H9 (cell line): ENCODE results near the gene CGB5. TPM values are rescaled to one million over a fixed set of nuclear protein-coding genes. Genes with fewer than 3 reads are reported as not detected.

Source experiments
- DNase-seq: peaks from one replicate; pipeline ENCODE4 v3.0.0-alpha.2; 2017
- H2AFZ ChIP-seq: one replicate; pipeline ENCODE4 v1.6.1; 2013; ENCODE audit warnings: mild to moderate bottlenecking, low read length, control low read depth, moderate library complexity
- H2AK5ac ChIP-seq: 2 replicates; pipeline ENCODE4 v1.6.1; 2013; ENCODE audit warnings: low read length, control low read depth, mixed read lengths; ENCODE audit not compliant: insufficient read length
- H2BK120ac ChIP-seq: one replicate; pipeline ENCODE4 v1.6.1; 2013; ENCODE audit warnings: low read depth, mild to moderate bottlenecking, low read length, control low read depth, inconsistent platforms; ENCODE audit not compliant: poor library complexity, severe bottlenecking
- H2BK12ac ChIP-seq: 2 replicates; pipeline ENCODE4 v1.6.1; 2013; ENCODE audit warnings: low read length, control low read depth, mixed read lengths, low read depth; ENCODE audit not compliant: insufficient read length
- H2BK15ac ChIP-seq: 2 replicates; pipeline ENCODE4 v1.6.1; 2013; ENCODE audit warnings: low read depth, low read length, control low read depth
- H2BK20ac ChIP-seq: one replicate; pipeline ENCODE4 v1.6.1; 2013; ENCODE audit warnings: low read depth, mild to moderate bottlenecking, low read length, control low read depth, inconsistent platforms; ENCODE audit not compliant: poor library complexity, severe bottlenecking
- H2BK5ac ChIP-seq: 2 replicates; pipeline ENCODE4 v1.6.1; 2013; ENCODE audit warnings: low read length, control low read depth, mixed read lengths; ENCODE audit not compliant: insufficient read length
- H3K14ac ChIP-seq: 2 replicates; pipeline ENCODE4 v1.6.1; 2013; ENCODE audit warnings: low read length, control low read depth; ENCODE audit not compliant: insufficient read depth
- H3K18ac ChIP-seq: 2 replicates; pipeline ENCODE4 v1.6.1; 2013; ENCODE audit warnings: low read depth, mild to moderate bottlenecking, mixed read lengths, low read length, control low read depth; ENCODE audit not compliant: insufficient read length
- H3K23ac ChIP-seq: 2 replicates; pipeline ENCODE4 v1.6.1; 2013; ENCODE audit warnings: low read length, control low read depth, mixed read lengths, low read depth; ENCODE audit not compliant: insufficient read length
- H3K23me2 ChIP-seq: 2 replicates; pipeline ENCODE4 v1.6.1; 2013; ENCODE audit warnings: low read depth, mild to moderate bottlenecking, mixed read lengths, low read length, control low read depth; ENCODE audit not compliant: insufficient read length, poor library complexity, severe bottlenecking
- H3K27ac ChIP-seq: 2 replicates; pipeline ENCODE4 v1.5.1; 2013; ENCODE audit warnings: low read length, control low read depth, mixed read lengths, low read depth; ENCODE audit not compliant: insufficient read length
- H3K27me3 ChIP-seq: 2 replicates; pipeline ENCODE4 v1.6.1; 2013; ENCODE audit warnings: low read length, control low read depth, inconsistent platforms; ENCODE audit not compliant: insufficient read depth
- H3K4ac ChIP-seq: 2 replicates; pipeline ENCODE4 v1.6.1; 2013; ENCODE audit warnings: low read depth, mild to moderate bottlenecking, control low read depth, inconsistent platforms, low read length, moderate library complexity
- H3K4me1 ChIP-seq: 2 replicates; pipeline ENCODE4 v1.6.1; 2013; ENCODE audit warnings: low read length, control low read depth, inconsistent platforms; ENCODE audit not compliant: insufficient read depth
- H3K4me2 ChIP-seq: 2 replicates; pipeline ENCODE4 v1.6.1; 2013; ENCODE audit warnings: low read length, control low read depth, mixed read lengths; ENCODE audit not compliant: insufficient read length, insufficient read depth
- H3K56ac ChIP-seq: 2 replicates; pipeline ENCODE4 v1.6.1; 2013; ENCODE audit warnings: low read depth, mild to moderate bottlenecking, mixed read lengths, low read length, control low read depth; ENCODE audit not compliant: insufficient read length
- H3K79me1 ChIP-seq: 2 replicates; pipeline ENCODE4 v1.6.1; 2013; ENCODE audit warnings: low read depth, mild to moderate bottlenecking, moderate library complexity, low read length, control low read depth, inconsistent platforms; ENCODE audit not compliant: insufficient read depth, poor library complexity, severe bottlenecking
- H3K79me2 ChIP-seq: 2 replicates; pipeline ENCODE4 v1.6.1; 2013; ENCODE audit warnings: low read length, control low read depth, inconsistent platforms; ENCODE audit not compliant: insufficient read depth
- H3K9ac ChIP-seq: 2 replicates; pipeline ENCODE4 v1.6.1; 2013; ENCODE audit warnings: low read length, control low read depth, mixed read lengths; ENCODE audit not compliant: insufficient read length; ENCODE audit errors: extremely low read depth
- H3K9me3 ChIP-seq: one replicate; pipeline ENCODE4 v1.6.1; 2013; ENCODE audit warnings: low read depth, low read length, inconsistent platforms; ENCODE audit not compliant: control insufficient read depth
- H3T11ph ChIP-seq: one replicate; pipeline ENCODE4 v1.6.1; 2013; ENCODE audit warnings: mild to moderate bottlenecking, low read length, control low read depth, inconsistent platforms
- H4K20me1 ChIP-seq: one replicate; pipeline ENCODE4 v1.6.1; 2013; ENCODE audit not compliant: control insufficient read depth, insufficient read length, insufficient read depth
- H4K5ac ChIP-seq: 2 replicates; pipeline ENCODE4 v1.6.1; 2013; ENCODE audit warnings: low read depth, mild to moderate bottlenecking, mixed read lengths, low read length, control low read depth; ENCODE audit not compliant: insufficient read length
- H4K8ac ChIP-seq: replicated peaks from 2 replicates; pipeline ENCODE4 v1.6.1; 2013; ENCODE audit warnings: low read length, control low read depth, mixed read lengths, low read depth; ENCODE audit not compliant: insufficient read length
- H4K91ac ChIP-seq: 2 replicates; pipeline ENCODE4 v1.6.1; 2013; ENCODE audit warnings: low read depth, mild to moderate bottlenecking, moderate library complexity, mixed read lengths, low read length, control low read depth; ENCODE audit not compliant: insufficient read length
- H3K27ac Mint-ChIP-seq, 3 experiments: 2 replicates in 2 of 3; 3 replicates in 1 of 3; pipeline ENCODE4 v1.8.0; 2020 to 2021; ENCODE audit warnings: mixed read lengths in 3 of 3, mild to moderate bottlenecking in 1 of 3, moderate library complexity in 1 of 3
- H3K27me3 Mint-ChIP-seq: 2 replicates; pipeline ENCODE4 v1.8.0; 2021; ENCODE audit warnings: low read depth, mild to moderate bottlenecking, moderate library complexity, mixed read lengths
- H3K36me3 Mint-ChIP-seq, 3 experiments: 2 replicates in 2 of 3; 3 replicates in 1 of 3; pipeline ENCODE4 v1.8.0; 2020 to 2021; ENCODE audit warnings: low read depth in 3 of 3, mixed read lengths in 3 of 3; ENCODE audit not compliant: insufficient read depth in 1 of 3
- H3K4me1 Mint-ChIP-seq, 2 experiments: 2 replicates each; pipeline ENCODE4 v1.8.0; 2020; ENCODE audit warnings: mixed read lengths in 2 of 2
- H3K4me3 Mint-ChIP-seq, 2 experiments: 2 replicates in 1 of 2; 3 replicates in 1 of 2; pipeline ENCODE4 v1.8.0; 2020 to 2021; ENCODE audit warnings: mild to moderate bottlenecking in 2 of 2, mixed read lengths in 2 of 2, moderate library complexity in 1 of 2
- H3K9me3 Mint-ChIP-seq, 2 experiments: 2 replicates in 1 of 2; 3 replicates in 1 of 2; pipeline ENCODE4 v1.8.0; 2020; ENCODE audit warnings: mild to moderate bottlenecking in 2 of 2, mixed read lengths in 2 of 2, moderate library complexity in 1 of 2
- WGBS: extraction: QIAGEN DNeasy Blood & Tissue Kit; methylation state at CpG from one replicate; pipeline ENCODE4 v1.1.7; 2013; ENCODE audit warnings: missing lambda C conversion rate, low lambda C conversion rate, mixed read lengths; ENCODE audit not compliant: insufficient read length; ENCODE audit errors: extremely low coverage; 5-methylcytosine and 5-hydroxymethylcytosine counted together
- total RNA-seq: library from RNA; stranded (reverse); gene quantifications from 2 replicates; pipeline ENCODE4 v1.2.1, GENCODE V29; 2021
- TF ChIP-seq, protein P1 (sequence below): fragments of 200-600 bp; sonication (generic); conservative IDR thresholded peaks from 3 replicates; pipeline ENCODE4 v1.8.0; 2021; ENCODE audit warnings: antibody characterized with exemption, mild to moderate bottlenecking

The CGB5 gene
- total RNA-seq, 1 experiment from 2014 or later, result not detected

DNA sequence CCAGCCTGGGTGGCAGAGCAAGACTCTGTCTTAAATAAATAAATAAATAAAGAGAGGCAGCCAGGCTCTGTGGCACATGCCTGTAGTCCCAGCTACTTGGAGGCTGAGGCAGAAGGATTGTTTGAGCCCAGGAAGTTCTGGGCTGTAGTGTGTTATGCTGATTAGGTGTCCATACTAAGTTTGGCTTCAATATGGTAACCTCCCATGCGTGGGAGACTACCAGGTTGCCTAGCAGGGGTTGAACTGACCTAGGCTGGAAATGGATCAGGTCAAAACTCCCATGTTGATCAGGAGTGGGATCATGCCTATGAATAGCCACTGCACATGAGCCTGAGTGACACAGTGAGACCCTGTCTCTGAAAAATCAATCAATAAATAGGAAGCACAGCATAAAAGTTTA, 37.6 kb downstream of the CGB5 start:
- H2BK120ac ChIP-seq, result no peak overlapping the region
- WGBS, result no CpG with 5 or more reads among the region's 1 CpG
- H4K20me1 ChIP-seq, result no peaks in the 10 kb centered on the region
- no peak overlapping the region for H2AK5ac ChIP-seq
- H3K4me3 Mint-ChIP-seq, result no peak overlapping the region
- no peak overlapping the region for H3T11ph ChIP-seq
- DNase-seq, result no peak
- H3K36me3 Mint-ChIP-seq, result peaks cover 4 to 5% (median 5%) of the 10 kb centered on the region in 3 experiments
- peaks cover 7% of the 10 kb centered on the region for H3K79me2 ChIP-seq
- no peak overlapping the region for H3K14ac ChIP-seq
- no peak overlapping the region for H3K27ac ChIP-seq
- no peak overlapping the region for H4K91ac ChIP-seq
- no peak overlapping the region for H3K9ac ChIP-seq
- no peak overlapping the region for H2BK12ac ChIP-seq
- no peaks in the 10 kb centered on the region for H3K9me3 ChIP-seq
- no peak overlapping the region for H2BK15ac ChIP-seq
- peaks cover 5% of the 10 kb centered on the region for H3K23me2 ChIP-seq
- H3K79me1 ChIP-seq, result no peaks in the 10 kb centered on the region
- H3K9me3 Mint-ChIP-seq, result peaks cover 3% of the 10 kb centered on the region in 2 experiments; a peak in 3 of 5 replicates
- no peak overlapping the region for H3K18ac ChIP-seq
- no peak overlapping the region for H3K4me2 ChIP-seq
- H4K8ac ChIP-seq, result no peak overlapping the region
- no peak overlapping the region for H3K4ac ChIP-seq
- H2AFZ ChIP-seq, result no peak overlapping the region
- H3K27me3 ChIP-seq, result no peaks in the 10 kb centered on the region
- peaks cover 4 to 11% of the 10 kb centered on the region in 2 experiments for H3K4me1 Mint-ChIP-seq
- H3K27me3 Mint-ChIP-seq, result peaks cover 36% of the 10 kb centered on the region
- H3K27ac Mint-ChIP-seq, result no peak overlapping the region
- no peak overlapping the region for H2BK5ac ChIP-seq
- TF ChIP-seq, protein P1, sequence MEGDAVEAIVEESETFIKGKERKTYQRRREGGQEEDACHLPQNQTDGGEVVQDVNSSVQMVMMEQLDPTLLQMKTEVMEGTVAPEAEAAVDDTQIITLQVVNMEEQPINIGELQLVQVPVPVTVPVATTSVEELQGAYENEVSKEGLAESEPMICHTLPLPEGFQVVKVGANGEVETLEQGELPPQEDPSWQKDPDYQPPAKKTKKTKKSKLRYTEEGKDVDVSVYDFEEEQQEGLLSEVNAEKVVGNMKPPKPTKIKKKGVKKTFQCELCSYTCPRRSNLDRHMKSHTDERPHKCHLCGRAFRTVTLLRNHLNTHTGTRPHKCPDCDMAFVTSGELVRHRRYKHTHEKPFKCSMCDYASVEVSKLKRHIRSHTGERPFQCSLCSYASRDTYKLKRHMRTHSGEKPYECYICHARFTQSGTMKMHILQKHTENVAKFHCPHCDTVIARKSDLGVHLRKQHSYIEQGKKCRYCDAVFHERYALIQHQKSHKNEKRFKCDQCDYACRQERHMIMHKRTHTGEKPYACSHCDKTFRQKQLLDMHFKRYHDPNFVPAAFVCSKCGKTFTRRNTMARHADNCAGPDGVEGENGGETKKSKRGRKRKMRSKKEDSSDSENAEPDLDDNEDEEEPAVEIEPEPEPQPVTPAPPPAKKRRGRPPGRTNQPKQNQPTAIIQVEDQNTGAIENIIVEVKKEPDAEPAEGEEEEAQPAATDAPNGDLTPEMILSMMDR, result no peak
- H3K23ac ChIP-seq, result no peak overlapping the region
- no peak overlapping the region for H2BK20ac ChIP-seq
- H4K5ac ChIP-seq, result no peak overlapping the region
- no peak overlapping the region for H3K56ac ChIP-seq
- H3K4me1 ChIP-seq, result no peaks in the 10 kb centered on the region
